Hematopoietic multipotent progenitor cell treated with erythropoietin and hydrocortisone succinate and interleukin-3 and kit ligand, for 15 days (in vitro differentiated cells): Measurements from ENCODE around the gene DCC.

Experiments
- DNase-seq: peaks from one replicate; pipeline ENCODE4 v3.0.0-alpha.2; 2015; ENCODE audit warnings: low spot score

DCC gene

GRCh38 chr18:52700816-52701215 lies 360.8 kb downstream of the DCC start:
- no peak for DNase-seq

GRCh38 chr18:52701219-52701935 lies 361.4 kb downstream of the DCC start:
- no peak for DNase-seq

- no peak for DNase-seq
Observed at GRCh38 chr18:52715421-52715820, 375.4 kb downstream of the DCC start.

GRCh38 chr18:52715991-52716390 lies 376.0 kb downstream of the DCC start:
- DNase-seq: no peak

GRCh38 chr18:52716973-52717372 lies 377.0 kb downstream of the DCC start:
- DNase-seq: no peak

- DNase-seq: no peak
Observed at GRCh38 chr18:52722904-52723303, 382.9 kb downstream of the DCC start.

GRCh38 chr18:52723550-52723970 lies 383.6 kb downstream of the DCC start:
- no peak for DNase-seq

GRCh38 chr18:52730972-52731619 lies 391.1 kb downstream of the DCC start:
- DNase-seq: no peak

- DNase-seq: no peak
Observed at GRCh38 chr18:52738946-52739345, 398.9 kb downstream of the DCC start.

- DNase-seq: no peak
Observed at GRCh38 chr18:52746986-52747385, 407.0 kb downstream of the DCC start.

GRCh38 chr18:52747869-52748268 lies 407.9 kb downstream of the DCC start:
- DNase-seq: no peak

GRCh38 chr18:52748343-52748742 lies 408.3 kb downstream of the DCC start:
- no peak for DNase-seq

GRCh38 chr18:52749542-52749941 lies 409.5 kb downstream of the DCC start:
- no peak for DNase-seq

- no peak for DNase-seq
Observed at GRCh38 chr18:52750995-52751394, 411.0 kb downstream of the DCC start.

- no peak for DNase-seq
Observed at GRCh38 chr18:52764316-52764715, 424.3 kb downstream of the DCC start.

GRCh38 chr18:52766002-52766545 lies 426.1 kb downstream of the DCC start:
- DNase-seq: no peak

GRCh38 chr18:52781113-52781512 lies 441.1 kb downstream of the DCC start:
- DNase-seq: no peak

GRCh38 chr18:52791321-52791720 lies 451.3 kb downstream of the DCC start:
- no peak for DNase-seq

GRCh38 chr18:52812834-52813233 lies 472.8 kb downstream of the DCC start:
- no peak for DNase-seq

- DNase-seq: no peak
Observed at GRCh38 chr18:52813635-52814416, 473.8 kb downstream of the DCC start.

- DNase-seq: no peak
Observed at GRCh38 chr18:52815651-52816050, 475.7 kb downstream of the DCC start.

GRCh38 chr18:52816121-52816520 lies 476.1 kb downstream of the DCC start:
- no peak for DNase-seq

GRCh38 chr18:52822160-52822559 lies 482.2 kb downstream of the DCC start:
- DNase-seq: no peak
